NCI-H146 treated with DMSO at 0.1 percent for 48 hours (cell line): ENCODE results near the gene XKRX.

Source experiments
- DNase-seq: peaks from one replicate; lab custom pipeline; 2025; ENCODE audit not compliant: unreplicated experiment; lab: John Stamatoyannopoulos, UW

The XKRX gene

GRCh38 chrX:100928660-100929613, at the start of gene XKRX:
Gene XKRX, minus strand, starts transcription at chrX:100928917. Its CDS starts 613 bp downstream, at chrX:100928304.
- DNase-seq, result peak; percentile 39

DNA sequence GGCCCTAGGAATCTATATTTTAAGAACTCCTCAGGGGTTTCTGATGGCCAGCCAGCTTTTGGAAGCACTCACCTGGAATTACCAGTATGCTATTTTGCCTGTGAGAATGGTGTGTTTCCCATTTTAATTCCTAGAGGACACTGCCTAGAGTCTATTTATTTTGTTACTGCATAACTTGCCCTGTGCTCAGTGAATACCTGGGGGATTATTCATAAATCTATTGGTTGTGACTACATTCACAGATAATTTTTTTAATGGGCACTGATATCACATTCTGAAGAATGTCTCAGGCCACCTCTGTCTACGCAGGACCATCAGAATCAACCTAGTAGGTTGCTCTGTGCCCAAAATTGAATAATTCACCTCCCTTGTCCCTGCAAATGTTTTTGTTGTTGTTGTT, 47.5 kb upstream of the XKRX start:
- DNase-seq, result no peak

DNA sequence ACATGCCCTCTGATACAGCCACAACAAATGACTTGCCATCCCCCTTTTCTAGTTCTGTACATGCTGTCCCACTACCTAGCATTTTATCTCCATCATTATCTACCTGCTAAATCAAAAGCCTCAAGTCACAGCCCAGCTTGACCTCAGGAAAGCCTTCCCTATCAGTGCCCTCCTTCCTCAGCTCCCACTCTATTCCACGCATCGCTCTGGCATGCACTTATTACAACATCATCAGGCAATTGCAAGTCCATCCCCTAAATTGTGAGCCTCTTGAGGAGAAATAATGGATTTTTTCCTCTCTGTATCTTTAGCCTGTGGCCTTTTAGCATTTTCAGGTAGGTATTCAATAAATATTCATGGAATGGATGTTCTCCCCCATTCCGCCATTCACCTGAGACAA, 46.5 kb upstream of the XKRX start:
- DNase-seq, result no peak

DNA sequence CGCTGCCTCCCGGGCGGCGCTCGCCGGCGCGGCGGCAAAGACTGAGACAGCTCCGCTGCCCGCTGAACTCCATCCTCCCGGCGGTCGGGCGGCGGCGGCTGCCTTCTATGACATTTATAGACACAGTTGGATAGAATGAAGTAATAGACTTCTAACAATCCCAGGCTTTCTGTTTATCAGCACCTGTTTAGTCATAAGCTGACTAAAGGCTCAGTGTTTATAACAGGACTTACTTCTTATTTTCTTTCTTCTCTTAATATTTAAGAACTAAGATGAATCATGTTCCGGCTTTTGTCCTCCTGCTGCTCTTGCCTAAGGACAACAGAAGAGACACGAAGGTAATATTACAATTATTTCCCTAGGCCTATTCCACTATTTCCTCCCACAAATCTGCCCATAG, 44.7 kb upstream of the XKRX start:
- no peak for DNase-seq

- DNase-seq, result no peak
Observed at GRCh38 chrX:100969936-100970335, 41.2 kb upstream of the XKRX start.

- DNase-seq, result no peak
Observed at GRCh38 chrX:100969408-100969807, 40.7 kb upstream of the XKRX start, which contains the start of gene ARL13A. Gene ARL13A, plus strand, starts transcription at chrX:100969708. Its CDS starts 3,982 bp downstream, at chrX:100973690.

DNA sequence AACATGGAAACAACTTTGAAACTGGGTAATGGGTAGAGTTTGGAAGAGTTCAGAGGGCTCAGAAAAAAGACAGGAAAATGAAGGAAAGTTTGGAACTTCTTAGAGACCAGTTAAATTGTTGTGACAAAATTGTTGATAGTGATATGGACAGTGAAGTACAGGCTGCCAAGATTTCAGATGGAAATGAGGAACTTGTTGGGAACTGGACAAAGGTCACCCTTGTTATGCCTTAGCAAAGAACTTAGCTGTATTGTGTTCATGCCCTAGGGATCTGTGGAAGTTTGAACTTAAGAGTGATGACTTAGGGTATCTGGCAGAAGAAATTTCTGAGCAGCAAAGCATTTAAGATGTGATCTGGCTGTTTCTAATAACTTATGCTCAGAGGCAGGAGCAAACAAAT, 35.6 kb upstream of the XKRX start:
- no peak for DNase-seq

- no peak for DNase-seq
Observed at GRCh38 chrX:100962811-100963210, 34.1 kb upstream of the XKRX start.

DNA sequence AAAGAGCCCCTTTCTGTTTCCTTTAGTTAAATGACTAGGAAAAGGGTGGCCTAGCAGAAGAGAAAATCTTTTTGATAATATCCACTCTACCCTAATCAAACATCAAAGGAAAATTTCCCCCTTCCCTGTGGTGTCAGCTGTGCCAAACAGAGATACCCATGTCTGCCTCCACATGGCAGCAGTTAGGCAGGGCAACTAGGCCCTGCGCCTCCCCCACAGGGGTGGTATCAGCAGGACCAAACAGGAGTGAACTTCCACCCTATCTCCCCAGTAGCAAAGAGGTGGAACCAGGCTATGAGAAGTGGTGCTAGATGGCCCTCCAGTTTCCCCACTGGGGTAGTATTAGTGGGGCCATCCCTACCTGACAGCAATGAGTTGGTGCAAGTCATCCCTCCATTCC, 19.8 kb upstream of the XKRX start:
- DNase-seq, result no peak

DNA sequence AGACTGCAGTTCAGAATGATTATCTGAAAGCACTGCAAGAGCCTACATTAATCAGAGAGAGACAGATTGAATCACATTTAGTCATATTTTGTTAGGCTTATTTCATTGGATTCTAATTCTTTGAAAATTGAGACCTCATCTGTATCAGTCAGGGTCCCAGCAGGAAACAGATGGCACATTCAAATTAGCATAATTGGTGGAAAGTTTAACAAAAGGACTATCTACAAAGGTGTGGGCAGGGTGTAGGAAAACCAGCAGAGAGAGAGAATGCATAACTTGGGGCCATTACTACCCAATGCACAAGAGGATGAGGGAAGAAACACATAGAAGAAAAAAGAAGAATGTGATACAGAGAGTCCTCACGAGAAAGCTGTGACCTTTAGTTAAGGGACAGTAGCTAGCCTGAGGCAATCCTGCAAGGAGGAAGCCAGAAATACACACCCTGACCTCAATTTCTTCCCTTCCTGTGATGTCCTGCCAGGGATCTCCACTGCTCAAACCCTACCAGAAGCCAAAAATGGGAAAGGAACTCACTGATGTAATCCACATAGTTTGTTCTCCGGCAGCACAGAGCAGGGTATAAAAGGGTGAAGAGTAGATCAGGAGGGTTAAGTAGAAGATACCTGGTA, 17.7 kb upstream of the XKRX start:
- DNase-seq, result peak; percentile 53

DNA sequence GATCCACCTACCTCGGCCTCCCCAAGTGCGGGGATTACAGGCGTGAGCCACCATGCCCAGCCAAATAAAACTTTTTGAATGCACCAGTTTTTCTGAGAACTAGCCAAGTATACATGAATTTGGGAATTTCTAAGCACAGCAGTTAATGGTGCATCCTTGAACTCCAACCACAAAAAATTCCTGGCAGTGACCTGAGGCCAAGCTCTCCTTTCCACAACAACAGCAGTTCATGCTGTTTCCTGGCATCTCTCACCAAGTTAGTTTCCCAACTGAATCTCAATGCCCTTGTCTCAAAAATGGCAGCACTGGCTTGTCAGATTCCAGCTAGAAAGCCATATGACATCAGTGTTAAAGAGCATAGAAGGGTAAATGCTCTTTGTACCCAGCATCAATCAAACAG, 15.9 kb upstream of the XKRX start:
- DNase-seq, result no peak

GRCh38 chrX:100939333-100939732, 10.6 kb upstream of the XKRX start:
- DNase-seq, result no peak

GRCh38 chrX:100935767-100936166, 7.0 kb upstream of the XKRX start:
- DNase-seq, result no peak

- DNase-seq, result no peak
Observed at GRCh38 chrX:100931925-100932285, 3.2 kb upstream of the XKRX start.

DNA sequence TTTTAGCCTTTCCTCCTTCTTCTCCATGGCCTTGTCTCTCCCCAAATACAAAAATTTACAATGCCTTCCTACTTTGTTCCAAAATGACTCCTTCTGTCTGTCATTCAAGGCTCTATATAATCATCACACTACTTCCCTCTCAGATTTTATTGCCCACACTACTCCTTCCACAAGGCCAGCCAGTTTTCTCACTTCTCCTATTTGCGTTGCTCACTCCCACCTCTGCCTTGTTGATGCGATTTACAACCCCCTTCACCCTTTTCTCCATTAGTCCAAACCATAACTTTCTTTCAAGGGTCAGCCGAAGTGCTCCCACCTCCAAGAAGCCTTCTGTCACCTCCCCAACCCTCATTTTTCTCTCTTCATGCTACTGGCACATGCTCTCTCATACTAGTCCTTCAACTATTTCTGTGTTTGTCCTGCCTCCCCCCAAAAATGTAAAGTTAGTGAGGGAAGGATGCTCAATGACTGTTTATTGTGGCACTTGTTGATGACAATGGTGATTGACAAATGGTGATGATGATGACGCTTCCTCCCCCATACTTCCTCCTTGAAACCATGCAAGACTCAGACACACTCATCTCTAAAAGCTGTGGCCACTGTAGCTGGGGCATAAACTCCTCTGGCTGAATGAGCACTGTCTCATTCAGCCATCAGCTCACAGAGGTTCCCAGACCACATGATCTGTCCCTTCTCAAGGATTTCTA, 2.7 kb upstream of the XKRX start:
- no peak for DNase-seq

DNA sequence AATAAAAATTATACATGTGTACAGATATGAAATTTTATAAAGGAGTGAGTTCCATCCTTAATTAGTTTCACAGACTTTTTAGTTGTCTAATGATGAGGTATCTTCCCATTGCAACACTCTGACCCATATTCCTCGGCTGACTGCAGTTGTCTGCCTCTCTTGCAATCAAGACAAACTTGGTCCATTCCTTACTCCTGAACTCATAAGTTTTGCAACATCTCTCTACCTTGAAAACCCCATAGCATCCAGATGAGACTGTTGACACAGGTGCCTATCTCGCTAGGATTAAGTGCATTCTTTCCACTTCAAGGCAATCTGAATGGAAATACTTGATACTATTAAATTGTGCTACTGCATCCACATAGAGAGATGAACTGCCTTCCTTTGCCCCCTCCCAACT, 2.3 kb downstream of the XKRX start:
- no peak for DNase-seq

- DNase-seq, result no peak
Observed at GRCh38 chrX:100924375-100924774, 4.3 kb downstream of the XKRX start.

DNA sequence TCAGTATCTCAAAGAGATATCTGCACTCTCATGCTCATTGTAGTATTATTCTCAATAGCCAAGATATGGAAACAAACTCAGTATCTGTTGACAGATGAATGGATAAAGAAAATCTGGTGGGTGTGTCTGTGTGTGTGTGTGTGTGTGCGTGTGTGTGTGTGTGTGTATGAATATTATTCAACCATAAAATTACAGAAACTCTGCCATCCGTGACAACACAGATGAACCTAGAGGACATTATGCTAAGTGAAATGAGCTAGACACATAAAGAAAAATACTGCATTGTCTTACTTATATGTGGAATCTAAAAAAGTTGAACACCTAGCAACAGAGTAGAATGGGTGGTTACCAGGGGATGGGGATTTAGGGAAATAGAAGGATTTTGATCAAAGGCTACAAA, 13.2 kb downstream of the XKRX start:
- no peak for DNase-seq

DNA sequence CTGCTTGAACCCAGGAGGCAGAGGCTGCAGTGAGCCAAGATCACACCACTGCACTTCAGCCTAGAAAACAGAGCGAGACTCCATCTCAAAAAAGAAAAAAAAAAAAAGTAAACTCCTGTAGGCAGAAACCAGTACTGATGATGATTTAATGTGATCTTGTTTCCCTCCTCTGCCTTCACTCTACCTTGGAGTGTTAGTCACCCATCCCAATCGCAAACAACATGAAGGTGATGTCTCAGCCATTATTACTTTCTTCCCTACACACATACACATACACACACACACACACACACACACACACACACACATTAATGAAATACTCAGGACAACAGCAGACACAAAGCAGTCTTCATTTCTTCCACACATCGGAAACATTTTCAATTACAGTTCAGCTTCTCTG, 15.6 kb downstream of the XKRX start:
- no peak for DNase-seq

DNA sequence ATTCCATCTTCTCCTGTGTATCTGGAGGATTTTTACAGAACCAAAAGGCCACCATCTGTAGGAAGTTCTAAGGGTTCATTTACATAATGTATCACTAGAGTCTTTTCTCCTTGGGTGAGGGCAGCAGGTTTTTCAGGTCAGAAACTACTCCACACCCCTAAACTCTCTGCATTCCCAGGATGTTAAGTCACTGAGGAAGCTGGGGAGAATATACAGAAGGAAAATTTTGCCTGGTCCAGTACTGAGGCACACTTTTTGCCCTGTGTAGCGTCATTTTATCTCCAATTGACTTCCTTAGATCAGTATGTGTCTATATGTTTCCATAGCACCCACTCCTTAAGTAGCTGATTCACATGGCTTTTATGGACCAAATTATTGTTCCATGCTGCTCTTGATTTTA, 17.0 kb downstream of the XKRX start:
- DNase-seq, result no peak

- DNase-seq, result no peak
Observed at GRCh38 chrX:100905620-100906019, 23.1 kb downstream of the XKRX start.

DNA sequence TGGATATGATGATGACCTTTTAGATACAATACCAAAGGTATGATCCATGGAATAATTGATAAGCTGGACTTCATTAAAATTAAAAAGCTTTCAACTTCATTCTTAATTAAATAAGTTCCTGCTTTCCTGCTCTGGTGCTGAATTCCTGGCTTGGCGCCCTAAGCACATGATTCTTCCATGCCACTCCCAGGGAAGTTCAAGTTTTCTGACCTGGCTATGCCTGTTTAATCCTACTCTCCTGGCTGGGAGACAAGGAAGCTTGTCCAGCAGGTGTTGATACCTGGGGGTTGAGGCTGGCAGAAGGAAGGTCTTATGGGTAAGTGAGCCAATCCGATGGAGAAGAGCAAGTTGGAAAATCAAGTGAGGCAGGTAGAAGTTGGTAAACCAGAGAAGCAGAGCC, 24.3 kb downstream of the XKRX start:
- no peak for DNase-seq
